GM12892 (cell line): ENCODE measurements around the gene PAPSS2.

ENCODE experiments used
- POLR2A ChIP-seq: IDR thresholded peaks from 2 replicates; pipeline ENCODE4 v1.6.1; 2011; ENCODE audit warnings: low read depth, low read length, control low read depth
- POLR2AphosphoS5 ChIP-seq: IDR thresholded peaks from 2 replicates; pipeline ENCODE4 v1.6.1; 2011; ENCODE audit warnings: low read depth, low read length, control low read depth

DNA sequence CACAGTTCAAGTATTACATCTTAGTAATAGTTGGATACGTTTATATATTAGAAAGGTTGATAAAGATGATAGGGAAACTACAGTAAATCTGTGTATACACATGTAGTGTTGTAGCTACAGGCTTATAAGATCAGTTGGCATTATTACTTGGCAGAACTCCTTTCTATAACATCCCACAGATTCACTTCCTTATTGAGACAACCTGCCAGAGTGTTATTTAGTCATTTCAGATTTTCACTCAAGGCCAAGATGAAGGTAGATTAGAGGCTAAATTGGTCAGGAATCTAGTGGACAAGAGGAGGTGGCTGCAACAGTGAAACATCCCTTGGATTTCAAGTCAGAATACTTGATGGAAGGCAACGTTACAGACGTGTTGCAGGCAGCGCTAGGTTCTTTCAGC is 63.0 kb downstream of the PAPSS2 start:
- TF ChIP-seq POLR2AphosphoS5: no peak
- TF ChIP-seq POLR2A: no peak
